Thoracic aorta (tissue), 2 donors: ENCODE data around the gene RAB14. TPM values are rescaled to one million over a fixed set of nuclear protein-coding genes. Genes with fewer than 3 reads are reported as not detected.
"Not testable (repeated sequence)": the region's sequence is repeated elsewhere in the genome, so short reads cannot be mapped to it uniquely, and the experiment has no call there.

Source experiments
- ATAC-seq: fragments of 150-250 bp; one replicate; pipeline ENCODE4 v1.8.0; 2017; ENCODE audit warnings: low read depth; ENCODE audit not compliant: insufficient number of reproducible peaks, low FRiP score
- DNase-seq: peaks from one replicate; pipeline ENCODE4 v3.0.0-alpha.2; 2020; ENCODE audit warnings: low spot score
- H3K27ac ChIP-seq, 2 donors: fragments of 200-600 bp; sonication (generic); 1 replicate in 1 of 2; 2 replicates in 1 of 2; pipeline ENCODE4 v1.5.1; 2016; ENCODE audit warnings: mild to moderate bottlenecking in 2 of 2, moderate library complexity in 2 of 2
- H3K27me3 ChIP-seq: fragments of 200-600 bp; sonication (generic); replicated peaks from 2 replicates; pipeline ENCODE4 v1.6.0; 2016; ENCODE audit warnings: mild to moderate bottlenecking; ENCODE audit not compliant: insufficient read depth
- H3K36me3 ChIP-seq: fragments of 200-600 bp; sonication (generic); one replicate; pipeline ENCODE4 v1.5.1; 2016
- H3K4me1 ChIP-seq, 2 donors: fragments of 200-600 bp; sonication (generic); 1 replicate in 1 of 2; 2 replicates in 1 of 2; pipeline versions ENCODE4 v1.5.1 to v1.6.0; 2016; ENCODE audit warnings: low read depth in 2 of 2, mild to moderate bottlenecking in 1 of 2; ENCODE audit not compliant: control insufficient read depth in 1 of 2
- H3K4me3 ChIP-seq: fragments of 200-600 bp; sonication (generic); 2 replicates; pipeline ENCODE4 v1.5.1; 2016; ENCODE audit warnings: mild to moderate bottlenecking
- H3K9me3 ChIP-seq: fragments of 200-600 bp; sonication (generic); 2 replicates; pipeline ENCODE4 v1.5.1; 2016
- CTCF ChIP-seq: fragments of 200-600 bp; sonication (generic); IDR thresholded peaks from one replicate; pipeline ENCODE4 v1.5.1; 2019; ENCODE audit warnings: antibody characterized with exemption
- total RNA-seq, 2 donors: library from RNA; depleted of rRNA; stranded (reverse); fragments of >200 nt; gene quantifications; one replicate each; pipeline versions ENCODE4 v1.1.0 to v1.2.3, GENCODE V29; 2016

The RAB14 gene
- total RNA-seq, 2 donors from 2014 or later, result 32.9 to 39.2 TPM

- H3K27me3 ChIP-seq, result no peaks in the 10 kb centered on the region
- ATAC-seq (no peak), DNase-seq (no peak)
- no peak for TF ChIP-seq CTCF
- H3K4me1 ChIP-seq, result no peaks in the 10 kb centered on the region
- no peak overlapping the region for H3K4me3 ChIP-seq
- H3K9me3 ChIP-seq, result no peaks in the 10 kb centered on the region
- H3K36me3 ChIP-seq, result peaks cover 32% of the 10 kb centered on the region
- H3K27ac ChIP-seq, result no peak overlapping the region
Measured at GRCh38 chr9:121138561-121138960, 63.1 kb downstream of the RAB14 start.

- Histone ChIP-seq H3K36me3 (peaks cover 10% of the 10 kb centered on the region), H3K4me1 (no peaks in the 10 kb centered on the region), H3K27me3 (no peaks in the 10 kb centered on the region), H3K4me3 (no peak overlapping the region), H3K27ac (no peak overlapping the region), H3K9me3 (no peaks in the 10 kb centered on the region)
- DNase-seq (no peak), ATAC-seq (no peak)
- TF ChIP-seq CTCF, result no peak
Measured at GRCh38 chr9:121135642-121136041, 66.0 kb downstream of the RAB14 start.

GRCh38 chr9:121133104-121133816, 68.4 kb downstream of the RAB14 start:
- ATAC-seq (no peak), DNase-seq (no peak)
- Histone ChIP-seq H3K36me3 (peaks cover under 1% of the 10 kb centered on the region), H3K9me3 (no peaks in the 10 kb centered on the region), H3K27me3 (no peaks in the 10 kb centered on the region), H3K4me1 (no peaks in the 10 kb centered on the region), H3K4me3 (no peak overlapping the region), H3K27ac (no peak overlapping the region)
- TF ChIP-seq CTCF, result no peak

GRCh38 chr9:121129384-121129783, 72.3 kb downstream of the RAB14 start:
- H3K4me1 ChIP-seq, DNase-seq, H3K27me3 ChIP-seq, H3K36me3 ChIP-seq, ATAC-seq, H3K4me3 ChIP-seq, H3K9me3 ChIP-seq, H3K27ac ChIP-seq: not testable (repeated sequence)

Other genes starting within 250 kb of the RAB14 start
- gene C5, start 151.6 kb downstream of the RAB14 start, total RNA-seq, result 10 to 100 TPM in 1 of 2 donors, 1 to 10 TPM in 1; 8.3 to 12.2 TPM
- 10 to 100 TPM; 11.4 to 31.0 TPM for gene CNTRL, start 126.9 kb downstream of the RAB14 start, total RNA-seq
- 1,000 to 10,000 TPM; 3,187 to 4,234 TPM for gene GSN, start 66.3 kb upstream of the RAB14 start, total RNA-seq
- 100 to 1,000 TPM; 177 to 344 TPM for gene STOM, start 168.4 kb upstream of the RAB14 start, total RNA-seq